Activated CD4-positive, alpha-beta T cell treated with anti-CD3 and anti-CD28 coated beads, Interleukin-2, amount 50 U/mL, for 16 hours (primary cell): ENCODE measurements around the gene EXOC3L4.

Experiments used
- DNase-seq: peaks from one replicate; pipeline ENCODE4 v3.0.0-alpha.2; 2020

EXOC3L4 gene

GRCh38 chr14:103093856-103094405 is 594 bp upstream of the EXOC3L4 start:
- DNase-seq: no peak

GRCh38 chr14:103095210-103095778 is 769 bp downstream of the EXOC3L4 start:
- no peak for DNase-seq

GRCh38 chr14:103096387-103096786 is 1.9 kb downstream of the EXOC3L4 start:
- no peak for DNase-seq

GRCh38 chr14:103097244-103097993 is 2.9 kb downstream of the EXOC3L4 start:
- no peak for DNase-seq

- DNase-seq: no peak
These were observed 3.8 kb downstream of the EXOC3L4 start for GRCh38 chr14:103097994-103098957.

GRCh38 chr14:103099081-103099732 is 4.7 kb downstream of the EXOC3L4 start:
- DNase-seq: no peak

GRCh38 chr14:103099733-103100280 is 5.3 kb downstream of the EXOC3L4 start:
- no peak for DNase-seq

GRCh38 chr14:103100281-103101121 is 6.0 kb downstream of the EXOC3L4 start:
- no peak for DNase-seq

GRCh38 chr14:103101257-103101962 is 6.9 kb downstream of the EXOC3L4 start:
- no peak for DNase-seq

- DNase-seq: no peak
These were observed 7.6 kb downstream of the EXOC3L4 start for GRCh38 chr14:103101963-103102688.

- no peak for DNase-seq
These were observed 8.2 kb downstream of the EXOC3L4 start for GRCh38 chr14:103102689-103103260.

- DNase-seq: no peak
These were observed 9.2 kb downstream of the EXOC3L4 start for GRCh38 chr14:103103461-103104388.

GRCh38 chr14:103104389-103104653 is 9.8 kb downstream of the EXOC3L4 start:
- DNase-seq: no peak

GRCh38 chr14:103104654-103105452 is 10.3 kb downstream of the EXOC3L4 start:
- DNase-seq: peak; percentile 67

- DNase-seq: peak; percentile 23
These were observed 11.1 kb downstream of the EXOC3L4 start for GRCh38 chr14:103105580-103106150.

- DNase-seq: no peak
These were observed 12.9 kb downstream of the EXOC3L4 start for GRCh38 chr14:103107455-103107854.

- no peak for DNase-seq
These were observed 13.6 kb downstream of the EXOC3L4 start for GRCh38 chr14:103107941-103108748.
